GM18861 (cell line): ENCODE measurements around the gene HORMAD1.
A peak's percentile ranks its signal among the peaks of the same experiment; 100 is the strongest.
"Not testable (repeated sequence)": the region's sequence is repeated elsewhere in the genome, so short reads cannot be mapped to it uniquely, and the experiment has no call there.

Experiments
- ATAC-seq: cut with Tn5 transposase; IDR thresholded peaks from one replicate; pipeline ENCODE4 v1.9.1; 2021; ENCODE audit not compliant: unreplicated experiment

The HORMAD1 gene, protein sequence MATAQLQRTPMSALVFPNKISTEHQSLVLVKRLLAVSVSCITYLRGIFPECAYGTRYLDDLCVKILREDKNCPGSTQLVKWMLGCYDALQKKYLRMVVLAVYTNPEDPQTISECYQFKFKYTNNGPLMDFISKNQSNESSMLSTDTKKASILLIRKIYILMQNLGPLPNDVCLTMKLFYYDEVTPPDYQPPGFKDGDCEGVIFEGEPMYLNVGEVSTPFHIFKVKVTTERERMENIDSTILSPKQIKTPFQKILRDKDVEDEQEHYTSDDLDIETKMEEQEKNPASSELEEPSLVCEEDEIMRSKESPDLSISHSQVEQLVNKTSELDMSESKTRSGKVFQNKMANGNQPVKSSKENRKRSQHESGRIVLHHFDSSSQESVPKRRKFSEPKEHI

DNA sequence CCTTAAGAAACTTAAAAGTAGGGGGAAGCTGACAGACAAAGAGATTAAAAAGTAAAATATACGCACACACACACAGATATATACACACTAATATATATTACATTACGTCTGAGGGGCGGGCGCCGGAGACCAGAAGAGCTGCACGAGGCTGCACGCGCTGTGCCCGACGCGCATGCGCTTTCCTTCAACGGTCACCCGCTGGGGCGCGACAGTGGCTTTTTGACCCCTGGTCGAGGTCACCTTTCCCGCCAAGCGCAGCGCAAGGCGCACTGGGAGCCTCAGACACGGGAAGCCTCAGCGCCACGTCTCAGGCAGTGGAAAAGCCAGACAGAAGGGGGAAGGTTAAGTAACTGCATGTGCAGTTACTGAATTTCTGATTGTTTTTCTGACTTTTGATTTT is at the start of gene HORMAD1:
Gene HORMAD1 (minus strand): TSS at position 193 of the 400 bp plus-strand sequence. CDS start 1,390 bp downstream, outside the sequence.
- ATAC-seq = no peak

DNA sequence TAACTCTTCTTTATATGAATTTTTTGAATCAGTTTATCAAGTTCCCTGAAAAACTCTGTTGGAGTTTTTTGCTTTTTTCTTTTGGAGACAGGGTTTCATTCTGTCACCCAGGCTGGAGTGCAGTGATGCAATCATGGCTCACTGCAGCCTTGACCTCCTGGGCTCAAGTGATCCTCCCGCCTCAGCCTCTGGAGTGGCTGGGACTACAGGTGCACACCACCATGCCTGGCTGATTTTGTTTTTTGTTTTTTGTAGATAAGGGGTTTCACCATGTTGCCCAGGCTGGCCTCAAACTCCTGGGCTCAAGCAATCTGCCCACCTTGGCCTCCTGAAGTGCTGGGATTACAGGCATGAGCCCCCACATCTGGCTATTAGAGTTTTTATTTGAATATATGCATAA is 47.0 kb upstream of the HORMAD1 start:
- ATAC-seq = not testable (repeated sequence)

DNA sequence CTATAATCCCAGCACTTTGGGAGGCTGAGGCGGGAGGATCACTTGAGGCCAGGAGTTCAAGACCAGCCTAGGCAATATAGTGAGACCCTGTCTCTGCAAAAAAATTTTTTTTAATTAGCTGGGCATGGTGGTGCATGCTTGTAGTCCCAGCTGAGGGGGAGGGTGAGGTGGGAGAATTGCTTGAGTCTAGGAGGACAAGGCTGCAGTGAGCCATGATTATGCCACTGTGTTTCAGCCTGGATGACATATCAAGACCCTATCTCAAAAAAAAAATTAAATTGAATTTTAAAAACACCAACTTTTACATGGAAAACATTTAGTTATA is 45.2 kb upstream of the HORMAD1 start:
- ATAC-seq = not testable (repeated sequence)

DNA sequence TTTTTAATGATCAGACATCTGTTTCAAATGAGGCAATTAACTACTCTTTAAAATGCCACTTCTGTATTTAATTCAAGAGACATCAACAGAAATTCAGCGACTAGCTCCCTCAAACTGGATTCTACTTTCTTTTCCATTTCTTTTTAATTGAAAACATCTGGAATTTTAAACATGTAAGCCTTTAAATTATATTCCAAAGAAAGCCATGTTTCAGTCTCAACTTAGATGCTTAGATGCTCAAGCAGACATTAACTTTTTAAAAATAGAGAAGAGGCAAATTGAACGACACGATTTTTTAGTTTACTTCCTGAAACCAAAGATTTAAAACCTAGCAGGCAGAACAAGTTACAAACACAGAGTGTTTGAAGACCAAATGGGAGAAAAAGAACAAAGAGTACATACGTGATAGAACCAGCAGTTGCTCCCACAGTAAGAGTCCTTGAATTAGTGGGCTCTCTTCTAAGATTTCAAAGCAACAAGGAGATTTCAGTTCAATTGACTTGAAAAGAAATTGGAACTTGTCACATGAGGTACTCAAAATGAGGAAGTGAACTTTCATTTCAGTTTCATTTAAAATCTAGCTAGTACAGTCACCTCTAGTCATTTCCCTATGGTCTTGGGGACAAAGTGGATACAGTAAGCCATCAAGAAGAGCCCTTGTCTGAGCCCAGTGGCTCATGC is 44.7 kb upstream of the HORMAD1 start, which contains the start of gene CTSS:
Gene CTSS (minus strand): TSS at position 483 of the 681 bp plus-strand sequence. CDS start 1,015 bp downstream, outside the sequence.
- peak; percentile 82 for ATAC-seq

DNA sequence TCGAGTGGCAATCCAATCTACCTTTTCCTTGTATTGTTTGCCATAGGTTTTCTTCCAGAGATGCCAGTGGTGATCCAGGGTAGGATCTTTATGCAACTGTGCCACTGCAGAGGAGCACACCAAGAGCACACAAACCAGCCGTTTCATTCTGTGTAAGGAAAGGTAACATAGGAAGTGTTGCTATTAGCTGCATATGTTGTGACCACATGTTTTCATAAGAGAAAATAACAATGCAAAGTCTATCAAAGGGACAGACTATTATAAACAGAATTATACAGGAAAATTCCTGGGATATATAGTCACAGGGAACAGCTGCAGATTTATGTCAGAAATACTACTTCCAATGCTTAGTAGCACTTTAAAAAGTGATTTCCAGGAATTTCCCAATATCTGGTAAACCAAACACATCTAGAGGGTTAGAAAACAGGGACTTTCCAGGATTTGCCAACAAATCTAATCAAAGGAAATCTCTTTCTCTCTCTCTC is 44.0 kb upstream of the HORMAD1 start:
- no peak for ATAC-seq

DNA sequence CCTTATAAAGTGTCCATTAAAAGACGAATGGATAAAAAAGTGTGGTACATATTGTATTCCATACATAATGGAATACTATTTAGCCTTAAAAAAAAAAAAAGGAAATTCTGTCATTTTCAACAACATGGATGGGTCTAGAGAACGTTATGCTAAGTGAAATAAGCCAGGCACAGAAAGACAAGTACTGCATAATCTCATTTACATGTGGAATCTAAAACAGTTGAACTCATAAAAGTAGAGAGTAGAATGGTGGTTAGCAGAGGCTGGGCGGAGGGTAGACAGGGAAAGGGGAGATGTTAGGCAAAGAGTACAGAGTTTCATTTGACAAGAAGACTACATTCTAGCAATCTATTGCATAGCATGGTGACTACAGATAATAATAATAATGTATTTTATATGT is 42.3 kb upstream of the HORMAD1 start:
- no peak for ATAC-seq

DNA sequence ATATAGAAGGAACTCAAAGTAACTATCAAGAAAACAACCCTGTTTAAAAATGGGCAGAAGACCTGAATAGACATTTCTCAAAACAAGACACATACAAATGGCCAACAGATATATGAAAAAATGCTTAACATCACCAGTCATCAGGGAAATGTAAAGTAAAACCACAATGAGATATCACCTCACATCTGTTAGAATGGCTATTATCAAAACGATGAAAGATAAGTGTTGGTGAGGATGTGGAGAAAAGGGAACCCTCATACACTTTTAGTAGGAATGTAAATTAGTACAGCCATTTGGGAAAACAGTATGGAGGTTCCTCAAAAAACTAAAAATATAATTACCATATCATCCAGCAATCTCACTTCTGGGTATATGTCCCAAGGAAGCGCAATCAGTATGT is 41.9 kb upstream of the HORMAD1 start:
- ATAC-seq = no peak

DNA sequence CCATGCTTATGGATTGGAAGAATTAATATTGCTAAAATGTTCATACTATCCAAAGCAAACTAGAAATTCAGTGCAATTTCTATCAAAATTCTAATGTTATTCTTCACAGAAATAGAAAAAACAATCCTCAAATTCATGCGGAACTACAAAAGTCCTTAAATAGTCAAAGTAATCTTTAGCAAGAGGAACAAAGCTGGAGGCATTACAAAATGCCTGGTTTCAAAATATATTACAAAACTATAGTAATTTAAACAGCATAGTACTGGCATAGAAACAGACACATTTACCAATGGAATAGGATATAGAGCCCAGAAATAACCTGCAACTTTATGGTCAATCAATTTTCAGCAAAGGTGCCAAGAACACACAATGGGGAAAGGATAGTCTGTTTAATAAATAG is 41.1 kb upstream of the HORMAD1 start:
- ATAC-seq = no peak

DNA sequence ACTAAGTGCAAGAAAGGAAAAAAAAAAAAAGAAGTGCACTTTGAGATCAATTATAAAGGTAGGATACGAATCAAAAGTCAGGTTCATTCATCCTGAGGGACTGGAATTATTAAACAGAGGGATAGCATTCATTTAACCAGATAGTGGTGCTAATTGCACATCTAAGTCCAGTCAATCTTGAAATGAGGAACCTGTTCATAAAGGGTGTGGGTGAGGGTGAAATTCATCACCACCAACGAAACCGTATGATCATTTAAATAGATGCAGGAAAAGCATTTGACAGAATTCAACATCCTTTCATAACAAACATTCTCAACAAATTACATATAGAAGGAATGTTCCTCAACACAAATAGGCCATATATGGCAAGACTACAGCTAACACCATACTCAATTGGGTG is 39.3 kb upstream of the HORMAD1 start:
- ATAC-seq = no peak

DNA sequence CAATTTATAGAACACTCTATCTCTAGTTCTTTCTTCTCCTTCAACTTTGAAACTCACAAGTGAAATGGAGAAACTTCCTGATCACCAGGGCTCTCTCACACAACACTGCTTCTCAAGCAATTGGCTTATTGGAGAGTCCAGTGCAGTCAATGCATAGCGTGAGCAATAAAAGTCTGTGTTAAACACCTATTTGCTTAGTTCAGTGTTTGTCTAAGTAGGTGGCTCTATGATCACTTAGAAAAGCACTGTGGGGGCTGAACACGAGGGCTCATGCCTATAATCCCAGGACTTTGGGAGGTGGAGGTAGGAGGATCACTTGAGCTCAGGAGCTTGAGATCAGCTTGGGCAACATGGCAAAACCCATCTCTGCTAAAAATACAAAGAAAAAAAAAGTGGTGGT is 32.7 kb upstream of the HORMAD1 start:
- ATAC-seq = no peak

DNA sequence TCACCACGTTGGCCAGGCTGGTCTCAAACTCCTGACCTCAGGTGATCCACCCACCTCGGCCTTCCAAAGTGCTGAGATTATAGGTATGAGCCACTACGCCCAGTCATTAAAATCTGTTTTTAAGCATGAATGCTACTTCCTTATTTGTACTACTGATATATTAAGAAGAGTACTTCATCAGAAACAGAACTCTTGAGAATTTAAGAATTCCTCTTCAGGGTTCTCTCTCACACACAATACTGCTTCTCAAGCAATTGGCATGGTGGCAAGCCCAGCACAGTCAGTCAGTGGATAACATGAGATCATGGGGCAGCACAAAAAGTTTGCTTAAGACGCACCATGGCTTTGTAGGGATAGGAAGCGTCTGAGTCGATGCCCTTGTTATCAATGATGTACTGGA is 30.7 kb upstream of the HORMAD1 start:
- ATAC-seq = no peak

DNA sequence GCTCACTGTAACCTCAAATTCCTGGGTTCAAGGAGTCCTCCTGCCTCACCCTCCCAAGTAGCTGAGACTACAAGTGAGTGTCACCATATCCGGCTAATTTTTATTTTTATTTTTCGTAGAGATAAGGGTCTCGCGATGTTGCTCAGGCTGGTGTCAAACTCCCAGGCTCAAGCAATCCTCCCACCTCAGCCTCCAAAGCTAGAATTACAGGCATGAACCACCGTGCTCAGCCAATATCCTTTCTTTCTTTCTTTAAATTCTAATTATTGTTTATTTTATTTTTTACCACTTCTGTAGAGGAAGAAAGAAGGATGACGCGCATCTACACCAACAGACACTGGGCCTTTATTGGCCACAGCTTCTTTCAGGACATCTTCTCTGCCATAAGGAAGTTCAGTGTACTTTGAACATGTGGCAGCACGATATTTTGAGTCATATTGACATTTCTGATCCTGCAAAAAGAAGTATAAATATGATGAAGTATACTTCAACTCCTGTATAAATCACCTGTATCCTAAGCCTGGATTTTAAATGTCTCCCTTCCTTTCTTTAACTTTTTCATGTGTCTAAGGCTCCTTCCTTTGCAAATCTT is 29.1 kb upstream of the HORMAD1 start:
- no peak for ATAC-seq

DNA sequence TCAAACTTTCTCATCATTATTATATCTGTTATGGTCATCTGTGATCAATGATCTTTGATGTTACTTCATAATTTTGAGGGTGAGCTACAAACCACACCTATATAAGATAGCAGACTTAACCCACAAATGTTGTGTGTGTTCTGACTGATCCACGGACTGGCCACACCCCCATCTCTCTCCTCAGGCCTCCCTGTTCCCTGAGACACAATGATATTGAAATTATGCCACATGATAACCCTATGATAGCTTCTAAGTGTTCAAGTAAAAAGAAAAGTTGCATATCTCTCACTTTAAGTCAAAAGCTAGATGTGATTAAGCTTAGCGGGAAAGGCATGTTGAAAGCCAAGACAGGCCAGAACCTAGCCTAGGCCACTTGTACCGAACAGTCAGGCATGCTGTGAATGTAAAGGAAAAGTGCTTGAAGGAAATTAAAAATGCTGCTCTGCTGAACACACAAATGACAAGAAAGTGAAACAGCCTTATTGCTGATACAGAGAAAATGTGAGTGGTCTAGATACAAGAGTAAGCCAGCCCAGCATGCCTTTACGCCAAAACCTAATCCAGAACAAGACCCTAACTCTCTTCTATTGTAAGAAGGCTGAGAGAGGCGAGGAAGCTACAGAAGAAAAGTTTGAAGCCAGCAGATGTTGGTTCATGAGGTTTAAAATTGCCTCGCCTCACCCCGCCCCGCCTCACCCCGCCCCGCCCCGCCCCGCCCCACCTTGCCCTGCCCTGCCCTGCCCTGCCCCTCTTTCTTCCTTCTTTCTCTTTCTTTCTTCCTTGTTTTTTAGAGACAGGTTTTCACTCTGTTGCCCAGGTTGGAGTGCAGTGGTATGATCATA is 28.4 kb upstream of the HORMAD1 start:
- ATAC-seq = no peak

DNA sequence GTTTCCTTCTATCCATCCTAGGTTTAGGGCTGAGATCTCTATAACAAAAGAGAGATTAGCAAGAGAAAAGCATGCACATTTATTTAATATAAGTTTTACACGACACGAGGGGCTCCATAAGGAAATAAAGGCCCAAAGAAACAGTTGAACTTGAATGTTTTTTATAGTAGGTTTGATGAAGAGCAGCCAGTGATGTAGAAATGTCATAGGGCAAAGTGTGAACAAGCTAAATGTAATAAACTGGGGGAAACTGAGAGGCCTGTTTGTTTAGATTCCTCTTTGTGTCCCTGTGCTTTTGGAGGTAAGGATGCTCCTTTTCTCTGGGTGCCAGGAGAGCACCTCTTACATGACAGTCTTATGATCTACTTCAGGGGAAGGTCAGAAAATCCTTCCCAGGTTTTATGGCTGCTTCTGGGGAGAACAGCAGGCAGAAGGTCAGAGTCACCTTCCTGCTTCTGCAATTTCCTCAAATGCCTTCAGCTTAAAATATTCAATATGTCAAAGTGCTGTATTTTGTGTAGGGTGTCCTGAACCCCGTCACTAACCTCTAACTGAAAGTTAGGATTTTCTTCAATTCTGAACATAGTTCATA is 9.5 kb upstream of the HORMAD1 start:
- no peak for ATAC-seq

DNA sequence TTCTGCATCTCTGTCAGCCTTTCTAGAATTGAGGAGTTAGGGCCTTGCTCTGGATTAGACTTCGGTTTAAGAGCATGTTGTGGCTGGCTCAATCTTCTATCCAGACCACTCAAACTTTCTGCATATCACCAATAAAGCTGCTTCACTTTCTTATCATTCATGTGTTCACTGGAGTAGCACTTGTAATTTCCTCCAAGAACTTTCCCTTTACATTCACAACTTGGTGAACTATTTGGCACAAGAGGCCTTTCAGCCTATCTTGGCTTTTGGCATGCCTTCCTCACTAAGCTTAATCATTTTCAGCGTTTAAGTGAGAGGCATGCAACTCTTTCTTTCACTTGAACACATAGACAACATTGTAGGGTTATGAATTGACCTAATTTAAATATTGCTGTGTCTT is 3.6 kb upstream of the HORMAD1 start:
- ATAC-seq = no peak

DNA sequence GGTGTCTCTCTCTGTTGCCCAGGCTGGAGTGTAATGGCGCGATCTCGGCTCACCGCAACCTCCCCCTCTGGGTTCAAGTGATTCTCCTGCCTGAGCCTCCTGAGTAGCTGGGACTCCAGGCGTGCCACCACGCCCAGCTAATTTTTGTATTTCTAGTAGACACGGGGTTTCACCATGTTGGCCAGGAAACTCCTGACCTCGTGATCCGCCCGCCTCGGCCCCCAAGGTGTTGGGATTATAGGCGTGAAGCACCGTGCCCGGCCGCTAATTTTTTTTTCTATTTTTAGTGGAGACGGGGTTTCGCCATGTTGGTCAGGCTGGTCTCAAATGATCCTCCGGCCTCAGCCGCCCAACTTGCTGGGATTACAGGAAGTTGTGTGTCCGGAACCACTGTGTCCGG is 597 bp downstream of the HORMAD1 start:
- ATAC-seq = no peak

DNA sequence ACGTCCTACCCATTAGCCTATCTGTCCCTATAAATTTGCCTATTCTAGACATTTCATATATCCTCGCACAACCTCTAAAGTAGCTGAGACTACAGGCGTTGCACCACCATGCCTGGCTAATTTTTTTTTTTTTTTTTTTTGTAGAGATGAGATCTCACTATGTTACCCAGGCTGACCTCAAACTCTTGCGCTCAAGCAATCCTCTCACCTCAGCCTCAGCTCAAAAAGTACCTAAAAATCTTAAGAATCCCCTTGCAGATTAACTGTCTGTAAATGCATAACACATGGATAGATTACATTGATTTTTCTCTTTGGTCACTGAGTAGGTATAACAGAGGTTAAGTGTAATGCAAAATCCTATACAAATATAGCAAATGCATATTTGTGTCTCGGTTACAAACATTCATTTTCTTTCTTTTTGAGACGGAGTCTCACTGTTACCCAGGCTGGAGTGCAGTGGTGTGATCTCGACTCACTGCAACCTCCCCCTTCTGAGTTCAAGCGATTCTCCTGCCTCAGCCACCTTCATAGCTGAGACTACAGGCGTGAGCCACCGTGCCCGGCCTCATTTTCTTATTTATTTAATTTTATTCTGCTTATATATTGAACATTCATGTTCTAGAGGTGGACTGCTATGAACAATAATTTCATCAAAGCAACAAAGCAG is 2.3 kb downstream of the HORMAD1 start:
- no peak for ATAC-seq

DNA sequence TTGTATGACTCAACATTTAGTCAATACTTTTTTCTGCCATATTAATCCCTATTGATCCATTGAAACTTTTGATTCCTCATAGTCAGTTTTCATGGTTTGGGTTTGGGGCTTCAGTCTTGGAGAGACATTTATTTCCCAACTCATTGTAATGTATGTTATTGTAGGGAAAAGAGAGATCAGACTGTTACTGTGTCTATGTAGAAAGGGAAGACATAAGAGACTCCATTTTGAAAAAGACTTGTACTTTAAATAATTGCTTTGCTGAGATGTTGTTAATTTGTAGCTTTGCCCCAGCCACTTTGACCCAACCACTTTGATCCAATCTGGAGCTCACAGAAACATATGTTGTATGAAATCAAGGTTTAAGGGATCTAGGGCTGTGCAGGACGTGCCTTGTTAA is 11.7 kb downstream of the HORMAD1 start:
- ATAC-seq = not testable (repeated sequence)

DNA sequence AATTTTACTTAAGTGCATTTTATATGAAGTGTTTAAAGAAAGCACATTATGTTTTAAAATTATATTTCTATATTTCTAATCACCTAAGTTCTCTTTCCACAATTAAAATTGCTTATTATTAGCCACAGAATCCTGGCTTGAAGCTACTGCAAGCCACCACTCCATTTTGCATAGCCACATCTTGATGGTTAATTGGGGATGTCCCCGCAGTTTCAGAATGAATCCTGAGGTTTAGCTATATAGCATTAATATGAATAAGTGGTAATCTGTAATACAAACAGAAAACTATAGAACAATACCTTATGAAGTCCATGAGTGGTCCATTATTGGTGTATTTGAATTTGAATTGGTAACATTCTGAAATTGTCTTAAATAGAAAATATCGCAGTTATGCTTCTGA is 12.1 kb downstream of the HORMAD1 start:
- ATAC-seq = peak; percentile 75

DNA sequence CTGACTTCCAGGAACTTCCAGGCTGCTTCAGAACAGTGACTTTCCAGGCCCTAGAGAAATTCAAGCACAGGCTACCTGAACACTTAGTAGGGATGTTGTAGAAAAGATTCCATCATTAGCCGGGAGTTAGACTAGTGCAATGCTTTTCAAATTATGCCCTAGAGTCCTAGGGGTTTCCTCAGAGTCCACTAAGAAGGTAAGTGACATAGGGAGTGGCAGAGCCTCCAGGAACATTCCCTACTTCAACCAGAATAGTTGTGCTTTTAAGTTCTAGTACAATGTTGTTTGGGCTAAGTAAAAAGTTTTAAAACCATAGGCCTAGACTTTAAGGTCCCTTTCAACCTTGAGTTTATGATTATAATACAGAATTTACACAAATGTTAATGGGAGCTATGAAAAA is 14.6 kb downstream of the HORMAD1 start:
- ATAC-seq = no peak
